ENCODE data around the gene CAMK2N1.

CAMK2N1 gene

DNA sequence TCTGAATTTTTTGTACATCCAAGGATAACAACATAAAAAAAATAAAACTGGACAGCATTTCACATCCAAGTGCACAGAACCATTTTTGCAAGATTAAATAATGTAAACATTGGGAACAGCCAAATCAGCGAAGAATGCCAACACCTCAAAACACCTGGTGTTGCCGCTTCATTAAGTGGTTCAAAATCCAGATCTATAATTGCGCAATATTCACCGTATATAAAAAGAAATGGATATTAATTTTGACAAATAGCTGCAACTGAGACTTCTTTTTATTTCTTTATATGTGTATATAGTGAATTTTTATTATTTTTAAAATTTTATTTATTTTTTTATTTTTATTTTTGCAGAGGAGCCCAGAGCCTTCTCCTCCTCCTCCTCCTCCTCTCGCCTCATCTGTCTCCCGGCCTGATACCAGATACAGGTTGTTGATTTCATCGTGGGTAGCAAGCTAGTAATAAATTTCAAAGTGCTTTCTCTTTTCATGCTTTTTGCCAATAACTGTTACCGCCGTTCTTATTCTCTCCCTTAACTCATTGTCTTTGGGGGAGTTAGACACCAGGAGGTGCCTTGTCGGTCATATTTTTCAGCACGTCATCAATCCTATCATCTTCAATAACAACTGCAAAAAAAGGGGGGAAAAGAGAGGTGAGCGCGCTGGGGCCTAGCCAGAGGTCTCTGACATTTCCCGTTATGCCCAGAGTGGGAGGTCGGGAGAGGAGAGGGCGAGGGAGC, 2.7 kb downstream of the CAMK2N1 start:
- H3K36me3 ChIP-seq (ENCODE audit: control insufficient read depth, low read depth, low read length), result no peaks in the 10 kb centered on the region
- no peak overlapping the region for H3K9ac ChIP-seq (ENCODE audit: low read length)
- H3K27me3 ChIP-seq (ENCODE audit: control insufficient read depth, insufficient read depth, low read length), result peaks cover 69% of the 10 kb centered on the region
- peaks cover 20% of the 10 kb centered on the region for H3K4me1 ChIP-seq (ENCODE audit: control insufficient read depth, low read depth, low read length)
- peak overlapping the region; percentile 64 for H3K4me3 ChIP-seq (ENCODE audit: low read length)
- H3K27ac ChIP-seq (ENCODE audit: low read length), result no peak overlapping the region
- H3K9me3 ChIP-seq (ENCODE audit: control insufficient read depth, low read depth, low read length), result no peaks in the 10 kb centered on the region

DNA sequence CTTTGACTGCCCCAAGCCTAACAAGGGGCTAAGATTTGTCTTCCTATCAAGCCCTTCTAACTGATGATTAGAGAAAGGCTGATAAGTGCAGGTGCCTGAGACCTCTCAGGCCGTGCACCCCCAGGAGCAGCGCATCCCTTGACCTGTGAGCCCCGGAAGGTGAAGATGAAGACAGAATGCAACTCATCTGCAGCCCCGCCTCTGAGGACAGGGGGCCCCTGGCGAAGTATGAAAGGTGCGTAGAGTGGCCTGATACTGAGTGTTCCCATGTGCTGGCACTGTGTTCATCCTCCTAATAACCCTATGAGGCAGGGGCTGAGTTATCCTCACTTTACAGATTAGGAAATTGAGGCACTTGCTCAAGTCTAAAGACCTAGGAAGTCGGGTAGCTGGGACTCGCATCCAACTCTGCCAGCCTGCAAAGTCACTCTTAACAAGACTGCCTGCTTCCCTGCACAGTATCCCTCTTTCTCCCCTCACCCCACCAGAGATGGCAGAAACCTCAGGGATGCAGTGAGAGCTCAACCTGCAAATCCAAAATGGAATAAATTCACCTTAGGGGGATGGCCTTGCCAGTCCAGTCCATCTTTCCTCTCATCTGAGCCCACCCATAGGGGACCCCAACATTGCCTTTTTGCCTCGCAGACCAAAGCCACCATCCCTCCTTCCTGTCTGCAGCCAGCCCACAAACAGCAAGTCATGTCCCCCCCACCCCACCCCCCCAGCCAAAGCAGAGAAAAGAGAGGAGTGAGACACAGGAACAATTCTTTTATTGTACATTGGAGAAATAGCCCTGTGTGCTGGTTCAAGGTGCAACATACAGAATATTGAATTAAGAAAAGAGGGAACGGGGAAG, 4.1 kb downstream of the CAMK2N1 start:
- Histone ChIP-seq H3K27ac (ENCODE audit: low read length) (no peak overlapping the region), H3K4me3 (ENCODE audit: low read length) (no peak overlapping the region), H3K4me1 (ENCODE audit: control insufficient read depth, low read depth, low read length) (peaks cover 20% of the 10 kb centered on the region), H3K27me3 (ENCODE audit: control insufficient read depth, insufficient read depth, low read length) (peaks cover 68% of the 10 kb centered on the region), H3K9me3 (ENCODE audit: control insufficient read depth, low read depth, low read length) (no peaks in the 10 kb centered on the region), H3K9ac (ENCODE audit: low read length) (no peak overlapping the region), H3K36me3 (ENCODE audit: control insufficient read depth, low read depth, low read length) (no peaks in the 10 kb centered on the region)

DNA sequence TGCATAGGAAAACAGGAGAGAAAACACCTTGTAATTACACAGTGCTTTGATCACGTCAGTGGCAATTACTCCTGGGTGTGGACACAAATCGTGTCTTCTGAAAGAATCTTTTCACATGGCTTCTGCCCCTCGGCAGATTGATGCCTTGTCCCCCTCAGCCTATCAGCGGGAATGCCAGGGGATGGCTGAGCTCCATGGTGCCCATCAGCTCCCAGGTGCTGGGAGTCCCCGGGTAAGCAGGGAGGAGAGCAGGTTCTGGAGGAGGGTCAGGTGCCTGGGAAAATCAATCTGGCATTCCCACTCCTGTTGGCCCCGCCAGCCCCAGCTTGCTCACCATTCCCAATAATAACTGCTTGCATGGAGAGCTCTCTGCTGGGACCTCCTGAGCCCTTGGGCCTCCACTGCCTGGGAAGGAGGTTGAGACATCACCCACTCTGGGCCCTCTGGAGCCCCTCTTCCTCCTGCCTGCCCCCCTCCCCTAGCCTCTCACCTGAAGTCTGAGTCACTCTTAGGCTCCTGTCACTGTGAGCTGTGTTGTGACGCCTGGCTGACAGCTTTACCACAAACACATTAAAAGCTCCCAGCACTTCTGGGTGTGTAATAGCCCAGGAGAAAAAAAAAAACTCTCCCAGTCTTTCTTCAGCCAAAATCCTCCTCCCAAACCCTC, 4.9 kb downstream of the CAMK2N1 start:
- H3K9ac ChIP-seq (ENCODE audit: low read length), result no peak overlapping the region
- H3K9me3 ChIP-seq (ENCODE audit: control insufficient read depth, low read depth, low read length), result no peaks in the 10 kb centered on the region
- peaks cover 24% of the 10 kb centered on the region for H3K4me1 ChIP-seq (ENCODE audit: control insufficient read depth, low read depth, low read length)
- no peaks in the 10 kb centered on the region for H3K36me3 ChIP-seq (ENCODE audit: control insufficient read depth, low read depth, low read length)
- H3K4me3 ChIP-seq (ENCODE audit: low read length), result no peak overlapping the region
- peaks cover 70% of the 10 kb centered on the region for H3K27me3 ChIP-seq (ENCODE audit: control insufficient read depth, insufficient read depth, low read length)
- H3K27ac ChIP-seq (ENCODE audit: low read length), result no peak overlapping the region

DNA sequence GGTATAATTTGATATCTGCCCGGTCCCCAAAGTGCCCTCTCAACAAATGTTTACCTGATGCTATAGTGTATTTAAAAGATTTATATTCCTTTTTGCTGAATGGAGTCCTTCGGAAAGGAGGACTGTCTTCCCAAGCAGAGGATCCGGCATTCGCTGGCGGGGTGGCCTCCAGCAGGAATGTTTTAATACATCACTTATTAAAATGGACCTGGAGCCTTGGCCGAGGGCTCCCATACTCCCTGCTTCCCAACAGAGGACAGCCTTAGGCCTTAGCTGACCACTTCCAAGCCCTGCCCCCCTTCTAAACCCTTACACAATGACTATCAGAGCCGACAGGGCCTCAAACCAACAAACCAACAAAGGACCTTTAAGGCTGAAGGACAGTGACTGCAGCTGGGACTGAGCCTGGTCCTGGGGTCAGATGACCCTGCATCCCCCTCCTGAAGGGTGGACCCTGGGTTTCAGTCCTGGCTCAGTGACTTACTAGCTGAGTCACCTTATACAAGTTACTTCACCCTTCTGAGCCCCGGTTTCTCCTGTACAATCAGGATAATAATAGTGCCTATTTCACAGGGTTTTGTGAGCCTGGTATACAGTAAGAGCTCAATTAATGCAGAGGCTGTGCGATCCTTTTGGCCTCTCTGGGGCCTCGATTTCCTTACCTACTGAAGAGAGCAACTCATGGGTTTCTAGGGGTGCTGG, 5.6 kb downstream of the CAMK2N1 start:
- H3K4me1 ChIP-seq (ENCODE audit: control insufficient read depth, low read depth, low read length), result peaks cover 24% of the 10 kb centered on the region
- H3K27me3 ChIP-seq (ENCODE audit: control insufficient read depth, insufficient read depth, low read length), result peaks cover 70% of the 10 kb centered on the region

DNA sequence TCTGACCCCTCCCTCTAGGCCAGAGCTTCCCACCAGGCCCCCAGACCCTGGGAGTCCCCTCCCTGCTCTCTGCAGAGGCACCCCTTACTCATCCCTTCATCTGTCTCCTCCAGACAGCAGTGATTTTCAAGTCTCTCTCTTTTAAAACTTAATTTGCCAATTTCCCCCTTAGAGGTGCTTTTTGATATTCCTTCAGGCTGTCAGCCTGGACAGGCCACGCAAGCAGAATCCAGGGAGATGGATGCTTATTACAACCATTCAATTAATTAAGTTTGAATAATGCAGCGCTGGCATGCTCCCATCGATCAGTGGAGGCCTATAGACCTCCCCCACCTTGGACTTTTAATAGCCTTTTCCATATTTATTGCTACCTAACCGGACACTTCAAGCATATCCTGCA, 6.2 kb downstream of the CAMK2N1 start:
- H3K36me3 ChIP-seq (ENCODE audit: control insufficient read depth, low read depth, low read length), result no peaks in the 10 kb centered on the region
- H3K9ac ChIP-seq (ENCODE audit: low read length), result no peak overlapping the region
- H3K9me3 ChIP-seq (ENCODE audit: control insufficient read depth, low read depth, low read length), result no peaks in the 10 kb centered on the region
- H3K4me3 ChIP-seq (ENCODE audit: low read length), result no peak overlapping the region
- peaks cover 67% of the 10 kb centered on the region for H3K27me3 ChIP-seq (ENCODE audit: control insufficient read depth, insufficient read depth, low read length)
- H3K27ac ChIP-seq (ENCODE audit: low read length), result no peak overlapping the region
- H3K4me1 ChIP-seq (ENCODE audit: control insufficient read depth, low read depth, low read length), result peaks cover 24% of the 10 kb centered on the region

More for the DNA sequence above, 5.6 kb downstream of the CAMK2N1 start:
- Histone ChIP-seq H3K9ac (ENCODE audit: low read length) (no peak overlapping the region), H3K4me3 (ENCODE audit: low read length) (no peak overlapping the region), H3K36me3 (ENCODE audit: control insufficient read depth, low read depth, low read length) (no peaks in the 10 kb centered on the region), H3K9me3 (ENCODE audit: control insufficient read depth, low read depth, low read length) (no peaks in the 10 kb centered on the region), H3K27ac (ENCODE audit: low read length) (no peak overlapping the region)

- no peaks in the 10 kb centered on the region for H3K36me3 ChIP-seq (ENCODE audit: control insufficient read depth, low read depth, low read length)
- H3K4me3 ChIP-seq (ENCODE audit: low read length), result no peak overlapping the region
- H3K9ac ChIP-seq (ENCODE audit: low read length), result no peak overlapping the region
- no peaks in the 10 kb centered on the region for H3K9me3 ChIP-seq (ENCODE audit: control insufficient read depth, low read depth, low read length)
- peaks cover 22% of the 10 kb centered on the region for H3K4me1 ChIP-seq (ENCODE audit: control insufficient read depth, low read depth, low read length)
- H3K27ac ChIP-seq (ENCODE audit: low read length), result no peak overlapping the region
- H3K27me3 ChIP-seq (ENCODE audit: control insufficient read depth, insufficient read depth, low read length), result peaks cover 50% of the 10 kb centered on the region
Measured at GRCh38 chr1:20478057-20478635, 7.9 kb downstream of the CAMK2N1 start.

GRCh38 chr1:20477348-20478056, 8.5 kb downstream of the CAMK2N1 start:
- Histone ChIP-seq H3K9me3 (ENCODE audit: control insufficient read depth, low read depth, low read length) (no peaks in the 10 kb centered on the region), H3K9ac (ENCODE audit: low read length) (no peak overlapping the region), H3K27ac (ENCODE audit: low read length) (no peak overlapping the region), H3K36me3 (ENCODE audit: control insufficient read depth, low read depth, low read length) (no peaks in the 10 kb centered on the region), H3K4me1 (ENCODE audit: control insufficient read depth, low read depth, low read length) (peaks cover 21% of the 10 kb centered on the region), H3K4me3 (ENCODE audit: low read length) (no peak overlapping the region), H3K27me3 (ENCODE audit: control insufficient read depth, insufficient read depth, low read length) (peaks cover 44% of the 10 kb centered on the region)

DNA sequence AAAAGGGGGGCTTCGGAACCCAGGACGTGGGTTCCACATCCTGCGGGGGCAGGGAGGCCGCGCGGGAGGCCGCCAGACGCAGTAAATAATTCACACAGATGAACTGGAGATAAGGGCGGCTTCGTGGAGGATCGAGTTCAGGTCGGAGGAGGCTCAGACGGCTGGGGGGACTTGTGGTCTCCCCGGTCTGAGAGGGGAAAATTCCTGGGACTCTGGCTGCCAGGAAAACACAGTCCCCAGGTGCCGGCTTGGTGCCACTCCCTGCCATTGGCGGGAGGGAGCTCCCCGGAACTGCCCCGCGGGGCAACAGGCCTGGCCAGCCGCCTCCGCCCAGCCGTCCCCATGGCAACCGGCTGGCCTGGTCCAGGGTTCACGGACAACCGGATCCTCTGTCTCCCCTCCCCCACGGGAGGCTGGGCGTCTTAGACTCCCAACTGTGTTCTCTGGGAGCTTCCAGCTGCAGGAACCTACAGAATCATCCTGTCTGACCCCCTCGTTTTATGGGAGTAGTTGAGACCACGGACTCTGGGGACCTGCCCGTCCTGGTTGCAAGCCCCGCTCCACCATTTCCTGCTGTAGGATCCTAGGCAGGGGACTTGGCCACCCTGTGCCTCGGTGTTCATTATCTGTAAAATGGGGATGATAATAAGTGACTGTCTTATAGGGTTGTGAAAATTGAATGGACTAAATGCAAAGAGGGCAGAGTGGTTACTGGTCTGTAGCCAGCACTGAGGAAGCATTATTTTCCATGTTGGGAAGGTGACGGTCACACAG, 9.6 kb downstream of the CAMK2N1 start:
- H3K9ac ChIP-seq (ENCODE audit: low read length), result no peak overlapping the region
- H3K27me3 ChIP-seq (ENCODE audit: control insufficient read depth, insufficient read depth, low read length), result peaks cover 33% of the 10 kb centered on the region
- H3K9me3 ChIP-seq (ENCODE audit: control insufficient read depth, low read depth, low read length), result no peaks in the 10 kb centered on the region
- H3K27ac ChIP-seq (ENCODE audit: low read length), result no peak overlapping the region
- H3K4me3 ChIP-seq (ENCODE audit: low read length), result peak overlapping the region; percentile 35
- peaks cover 15% of the 10 kb centered on the region for H3K4me1 ChIP-seq (ENCODE audit: control insufficient read depth, low read depth, low read length)
- H3K36me3 ChIP-seq (ENCODE audit: control insufficient read depth, low read depth, low read length), result no peaks in the 10 kb centered on the region

GRCh38 chr1:20474996-20475395, 11.0 kb downstream of the CAMK2N1 start:
- H3K4me3 ChIP-seq (ENCODE audit: low read length), result no peak overlapping the region
- H3K9ac ChIP-seq (ENCODE audit: low read length), result no peak overlapping the region
- H3K9me3 ChIP-seq (ENCODE audit: control insufficient read depth, low read depth, low read length), result no peaks in the 10 kb centered on the region
- H3K36me3 ChIP-seq (ENCODE audit: control insufficient read depth, low read depth, low read length), result no peaks in the 10 kb centered on the region
- H3K27me3 ChIP-seq (ENCODE audit: control insufficient read depth, insufficient read depth, low read length), result peaks cover 24% of the 10 kb centered on the region
- H3K27ac ChIP-seq (ENCODE audit: low read length), result no peak overlapping the region
- H3K4me1 ChIP-seq (ENCODE audit: control insufficient read depth, low read depth, low read length), result peaks cover 15% of the 10 kb centered on the region

DNA sequence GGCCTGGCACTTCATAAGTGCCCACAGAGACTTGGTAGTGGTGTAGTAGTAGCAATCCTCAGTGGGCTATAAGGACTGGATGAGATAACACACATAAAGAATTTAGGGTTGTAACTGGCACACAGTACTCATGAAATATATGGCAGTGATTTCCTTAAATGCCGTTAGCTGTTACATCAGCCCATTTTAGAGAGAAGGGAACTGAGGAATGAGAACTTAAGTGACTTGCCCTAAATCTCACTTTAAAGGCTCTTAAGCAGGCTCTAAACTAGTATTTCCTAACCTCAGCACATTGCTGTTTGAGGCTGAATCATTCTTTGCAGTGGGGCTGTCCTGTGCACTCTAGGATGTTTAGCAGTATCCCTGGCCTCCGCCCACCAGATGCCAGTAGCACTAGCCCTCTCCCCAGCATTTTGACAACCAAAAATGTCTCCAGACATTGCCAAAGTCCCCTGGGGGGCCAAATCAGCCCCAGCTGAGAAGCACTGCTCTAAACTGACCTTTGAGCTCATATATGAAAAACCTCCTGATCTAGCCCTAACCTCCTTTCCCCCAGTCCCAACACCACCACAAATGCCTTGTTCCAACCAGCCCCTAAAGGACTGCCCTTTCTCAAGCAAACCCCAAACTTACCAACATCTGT, 11.6 kb downstream of the CAMK2N1 start:
- no peak overlapping the region for H3K27ac ChIP-seq (ENCODE audit: low read length)
- no peak overlapping the region for H3K9ac ChIP-seq (ENCODE audit: low read length)
- no peaks in the 10 kb centered on the region for H3K9me3 ChIP-seq (ENCODE audit: control insufficient read depth, low read depth, low read length)
- peaks cover 15% of the 10 kb centered on the region for H3K4me1 ChIP-seq (ENCODE audit: control insufficient read depth, low read depth, low read length)
- no peaks in the 10 kb centered on the region for H3K36me3 ChIP-seq (ENCODE audit: control insufficient read depth, low read depth, low read length)
- H3K27me3 ChIP-seq (ENCODE audit: control insufficient read depth, insufficient read depth, low read length), result peaks cover 24% of the 10 kb centered on the region
- H3K4me3 ChIP-seq (ENCODE audit: low read length), result no peak overlapping the region

Data from iPS-18a (cell line).